Suppressor macrophage treated with lipopolysaccharide for 4 hours (primary cell): ENCODE results near the gene EPO.
A peak's percentile ranks its signal among the peaks of the same experiment; 100 is the strongest.
"Not testable (repeated sequence)": the region's sequence is repeated elsewhere in the genome, so short reads cannot be mapped to it uniquely, and the experiment has no call there.

ENCODE experiments used
- DNase-seq: peaks from one replicate; pipeline ENCODE4 v3.0.0-alpha.2; 2020

EPO gene

DNA sequence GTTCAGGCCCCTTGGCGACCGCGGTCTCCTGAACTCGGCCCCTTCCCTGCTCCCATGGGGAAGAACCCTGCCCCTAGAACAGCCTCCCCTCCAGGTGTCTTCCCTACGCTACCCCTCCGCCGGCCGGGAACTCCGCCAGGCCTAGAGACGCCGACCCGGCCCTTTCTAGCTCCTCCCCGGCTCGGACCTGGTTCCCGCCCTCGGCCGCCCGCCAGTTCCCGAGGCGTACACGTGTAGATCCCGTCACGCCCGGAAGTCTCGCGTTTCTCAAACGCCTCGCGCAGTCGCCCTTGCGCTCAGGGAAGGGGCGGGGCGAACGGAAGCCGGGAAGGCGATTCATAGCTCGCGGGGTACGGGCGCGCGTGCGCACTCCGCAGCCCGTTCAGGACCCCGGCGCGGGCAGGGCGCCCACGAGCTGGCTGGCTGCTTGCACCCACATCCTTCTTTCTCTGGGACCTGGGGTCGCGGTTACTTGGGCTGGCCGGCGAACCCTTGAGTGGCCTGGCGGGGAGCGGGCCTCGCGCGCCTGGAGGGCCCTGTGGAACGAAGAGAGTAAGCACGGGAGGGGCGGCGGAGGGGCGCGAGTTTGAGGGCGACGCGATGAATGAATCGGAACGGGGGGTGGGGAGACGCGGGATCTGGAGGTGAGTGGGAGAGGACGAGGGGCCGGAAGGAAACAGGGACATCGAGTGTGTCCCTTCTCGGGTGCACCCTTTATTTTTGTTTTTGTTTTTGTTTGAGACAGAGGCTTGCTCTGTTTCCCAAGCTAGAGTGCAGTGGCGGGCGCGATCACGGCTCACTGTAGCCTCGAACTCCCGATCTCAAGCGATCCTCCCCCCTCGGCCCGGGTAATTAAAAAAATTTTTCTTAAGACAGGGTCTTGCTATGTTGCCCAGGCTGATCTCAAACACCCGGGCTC, 14.3 kb upstream of the EPO start, which contains the start of gene POP7:
Gene POP7, plus strand, starts transcription at position 369 of the 919 bp plus-strand sequence. CDS start 710 bp downstream, outside the sequence.
- peak; percentile 99 for DNase-seq

- no peak for DNase-seq
Observed at GRCh38 chr7:100706672-100707311, 13.5 kb upstream of the EPO start.

- no peak for DNase-seq
Observed at GRCh38 chr7:100708395-100708794, 11.9 kb upstream of the EPO start.

DNA sequence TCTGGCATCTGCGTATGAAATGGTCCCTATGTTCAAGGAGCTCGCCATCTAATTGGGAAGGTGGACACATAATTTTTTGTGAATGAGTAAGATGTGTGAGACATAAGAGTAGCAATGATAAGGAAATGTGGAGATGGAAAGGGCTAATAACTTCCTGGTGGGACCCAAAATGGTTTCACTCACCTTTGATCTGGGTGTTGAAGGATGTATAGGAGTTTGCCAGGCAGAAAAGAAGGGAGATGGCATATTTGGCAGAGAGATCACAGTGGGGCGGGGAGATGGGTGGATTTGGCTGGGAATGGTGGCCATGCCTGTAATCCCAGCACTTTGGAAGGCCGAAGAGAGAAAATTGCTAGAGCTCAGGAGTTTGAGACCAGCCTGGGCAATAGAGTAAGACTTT, 9.8 kb upstream of the EPO start:
- DNase-seq, result no peak

- DNase-seq, result no peak
Observed at GRCh38 chr7:100711369-100711768, 8.9 kb upstream of the EPO start.

DNA sequence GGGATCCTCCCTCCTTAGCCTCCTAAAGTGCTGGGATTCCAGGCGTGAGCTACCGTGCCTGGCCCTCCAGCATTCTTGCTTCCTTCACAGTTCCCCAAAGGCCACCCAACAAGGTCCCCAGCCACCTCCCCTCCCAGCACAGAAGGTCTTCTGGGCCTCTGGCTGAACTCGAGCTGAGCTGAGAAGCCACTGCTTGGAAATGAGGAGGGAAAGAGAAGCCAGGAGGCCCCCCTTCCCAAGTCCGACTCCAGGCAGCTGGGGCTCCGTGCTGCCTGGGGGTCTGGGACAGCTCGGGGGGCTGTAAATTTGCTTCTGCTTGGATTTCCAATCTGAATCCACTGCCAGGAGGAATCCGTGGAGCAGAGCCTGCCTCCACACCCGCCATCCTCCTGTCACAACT, 5.5 kb upstream of the EPO start:
- DNase-seq, result no peak

DNA sequence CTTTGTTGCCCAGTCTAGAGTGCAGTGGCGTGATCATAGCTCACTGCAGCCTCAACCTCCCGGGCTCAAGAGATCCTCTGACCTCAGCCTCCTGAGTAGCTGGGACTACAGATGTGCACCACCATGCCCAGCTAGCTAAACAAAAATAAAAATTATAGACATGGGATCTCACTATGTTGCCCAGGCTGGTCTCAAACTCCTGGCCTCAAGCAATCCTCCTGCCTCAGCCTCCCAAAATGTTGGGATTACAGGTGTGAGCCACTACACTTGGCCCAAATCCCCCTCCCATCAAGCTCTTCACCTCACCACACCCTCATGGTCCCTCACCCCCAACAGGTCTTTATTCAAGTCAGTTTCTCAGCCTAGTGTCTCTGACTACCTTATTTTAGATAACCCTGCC, 3.2 kb upstream of the EPO start:
- DNase-seq, result not testable (repeated sequence)

- DNase-seq, result no peak
Observed at GRCh38 chr7:100719523-100720278, 567 bp upstream of the EPO start.

DNA sequence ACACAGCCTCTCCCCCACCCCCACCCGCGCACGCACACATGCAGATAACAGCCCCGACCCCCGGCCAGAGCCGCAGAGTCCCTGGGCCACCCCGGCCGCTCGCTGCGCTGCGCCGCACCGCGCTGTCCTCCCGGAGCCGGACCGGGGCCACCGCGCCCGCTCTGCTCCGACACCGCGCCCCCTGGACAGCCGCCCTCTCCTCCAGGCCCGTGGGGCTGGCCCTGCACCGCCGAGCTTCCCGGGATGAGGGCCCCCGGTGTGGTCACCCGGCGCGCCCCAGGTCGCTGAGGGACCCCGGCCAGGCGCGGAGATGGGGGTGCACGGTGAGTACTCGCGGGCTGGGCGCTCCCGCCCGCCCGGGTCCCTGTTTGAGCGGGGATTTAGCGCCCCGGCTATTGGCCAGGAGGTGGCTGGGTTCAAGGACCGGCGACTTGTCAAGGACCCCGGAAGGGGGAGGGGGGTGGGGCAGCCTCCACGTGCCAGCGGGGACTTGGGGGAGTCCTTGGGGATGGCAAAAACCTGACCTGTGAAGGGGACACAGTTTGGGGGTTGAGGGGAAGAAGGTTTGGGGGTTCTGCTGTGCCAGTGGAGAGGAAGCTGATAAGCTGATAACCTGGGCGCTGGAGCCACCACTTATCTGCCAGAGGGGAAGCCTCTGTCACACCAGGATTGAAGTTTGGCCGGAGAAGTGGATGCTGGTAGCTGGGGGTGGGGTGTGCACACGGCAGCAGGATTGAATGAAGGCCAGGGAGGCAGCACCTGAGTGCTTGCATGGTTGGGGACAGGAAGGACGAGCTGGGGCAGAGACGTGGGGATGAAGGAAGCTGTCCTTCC, 620 bp downstream of the EPO start:
- DNase-seq, result no peak

GRCh38 chr7:100721505-100721812, 1.2 kb downstream of the EPO start:
- no peak for DNase-seq

DNA sequence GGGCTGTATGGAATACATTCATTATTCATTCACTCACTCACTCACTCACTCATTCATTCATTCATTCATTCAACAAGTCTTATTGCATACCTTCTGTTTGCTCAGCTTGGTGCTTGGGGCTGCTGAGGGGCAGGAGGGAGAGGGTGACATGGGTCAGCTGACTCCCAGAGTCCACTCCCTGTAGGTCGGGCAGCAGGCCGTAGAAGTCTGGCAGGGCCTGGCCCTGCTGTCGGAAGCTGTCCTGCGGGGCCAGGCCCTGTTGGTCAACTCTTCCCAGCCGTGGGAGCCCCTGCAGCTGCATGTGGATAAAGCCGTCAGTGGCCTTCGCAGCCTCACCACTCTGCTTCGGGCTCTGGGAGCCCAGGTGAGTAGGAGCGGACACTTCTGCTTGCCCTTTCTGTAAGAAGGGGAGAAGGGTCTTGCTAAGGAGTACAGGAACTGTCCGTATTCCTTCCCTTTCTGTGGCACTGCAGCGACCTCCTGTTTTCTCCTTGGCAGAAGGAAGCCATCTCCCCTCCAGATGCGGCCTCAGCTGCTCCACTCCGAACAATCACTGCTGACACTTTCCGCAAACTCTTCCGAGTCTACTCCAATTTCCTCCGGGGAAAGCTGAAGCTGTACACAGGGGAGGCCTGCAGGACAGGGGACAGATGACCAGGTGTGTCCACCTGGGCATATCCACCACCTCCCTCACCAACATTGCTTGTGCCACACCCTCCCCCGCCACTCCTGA, 2.4 kb downstream of the EPO start:
- no peak for DNase-seq

DNA sequence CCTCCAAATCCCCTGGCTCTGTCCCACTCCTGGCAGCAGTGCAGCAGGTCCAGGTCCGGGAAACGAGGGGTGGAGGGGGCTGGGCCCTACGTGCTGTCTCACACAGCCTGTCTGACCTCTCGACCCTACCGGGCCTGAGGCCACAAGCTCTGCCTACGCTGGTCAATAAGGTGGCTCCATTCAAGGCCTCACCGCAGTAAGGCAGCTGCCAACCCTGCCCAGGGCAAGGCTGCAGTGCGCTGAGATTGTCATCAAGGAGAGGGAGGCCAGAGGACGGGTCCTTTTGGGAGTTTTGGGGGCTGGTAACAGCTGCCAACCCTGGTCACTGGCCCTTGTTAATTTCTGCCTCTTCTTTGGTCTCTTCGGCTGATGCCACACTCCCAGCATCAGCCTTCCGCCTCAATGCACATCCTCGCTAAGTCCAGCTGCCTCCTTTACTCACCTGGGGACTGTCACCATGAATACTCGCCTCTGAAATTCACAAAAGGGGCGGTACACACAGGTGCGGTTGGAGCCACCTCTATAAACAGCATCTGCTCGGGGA, 3.5 kb downstream of the EPO start:
- DNase-seq, result no peak

- not testable (repeated sequence) for DNase-seq
Observed at GRCh38 chr7:100724364-100724763, 4.1 kb downstream of the EPO start.

DNA sequence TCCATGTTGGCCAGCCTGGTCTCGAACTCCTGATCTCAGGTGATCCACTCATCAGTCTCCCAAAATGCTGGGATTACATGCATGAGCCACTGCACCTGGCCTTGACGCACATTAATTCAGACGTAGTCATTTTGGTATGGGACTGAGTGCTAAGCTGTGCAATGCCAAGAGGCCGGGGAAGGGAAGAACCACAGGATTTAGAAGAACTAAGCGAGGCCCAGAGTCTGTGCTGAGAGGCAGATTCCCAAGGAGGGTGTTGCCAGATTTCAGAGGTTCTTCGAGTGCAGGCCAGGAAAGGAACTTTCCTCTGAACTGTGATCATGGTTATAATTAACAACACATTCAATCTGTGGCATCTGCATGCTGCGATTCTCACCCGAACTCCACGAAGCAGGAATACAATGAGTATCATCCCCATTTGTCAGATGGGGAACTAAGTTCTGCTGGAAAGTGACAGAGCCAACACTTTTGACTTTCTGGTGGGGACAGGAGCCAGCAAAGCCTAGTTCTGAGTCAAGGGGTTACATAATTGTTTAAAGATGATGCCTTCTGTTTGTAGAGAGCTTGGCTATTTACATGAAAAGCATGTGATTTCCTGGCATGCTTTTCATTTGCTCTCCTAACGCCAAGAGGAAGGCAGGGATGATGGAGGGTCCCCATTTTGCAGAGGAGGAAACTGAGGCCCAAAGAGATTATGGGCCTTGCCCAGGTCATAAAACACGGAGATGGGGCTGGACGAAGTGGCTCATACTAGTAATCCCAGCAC, 6.9 kb downstream of the EPO start:
- DNase-seq, result no peak

DNA sequence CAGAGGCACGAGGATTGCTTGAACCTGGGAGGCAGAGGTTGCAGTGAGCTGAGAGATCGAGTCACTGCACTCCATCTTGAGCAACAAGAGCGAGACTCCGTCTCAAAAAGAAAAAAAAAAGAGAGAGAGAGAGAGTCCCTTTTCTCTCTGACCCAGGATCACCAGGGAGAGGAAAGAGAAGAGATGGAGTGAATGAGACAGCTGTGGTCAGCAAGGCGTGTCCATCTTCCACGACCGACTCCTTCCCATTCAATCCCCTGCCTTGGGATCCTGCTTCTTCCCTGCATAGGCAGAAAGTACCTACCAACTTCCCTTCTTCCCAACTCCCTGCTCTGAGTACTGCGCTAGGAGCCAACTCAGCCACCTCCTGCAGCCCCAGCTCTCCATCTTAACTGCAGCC, 7.9 kb downstream of the EPO start:
- no peak for DNase-seq

DNA sequence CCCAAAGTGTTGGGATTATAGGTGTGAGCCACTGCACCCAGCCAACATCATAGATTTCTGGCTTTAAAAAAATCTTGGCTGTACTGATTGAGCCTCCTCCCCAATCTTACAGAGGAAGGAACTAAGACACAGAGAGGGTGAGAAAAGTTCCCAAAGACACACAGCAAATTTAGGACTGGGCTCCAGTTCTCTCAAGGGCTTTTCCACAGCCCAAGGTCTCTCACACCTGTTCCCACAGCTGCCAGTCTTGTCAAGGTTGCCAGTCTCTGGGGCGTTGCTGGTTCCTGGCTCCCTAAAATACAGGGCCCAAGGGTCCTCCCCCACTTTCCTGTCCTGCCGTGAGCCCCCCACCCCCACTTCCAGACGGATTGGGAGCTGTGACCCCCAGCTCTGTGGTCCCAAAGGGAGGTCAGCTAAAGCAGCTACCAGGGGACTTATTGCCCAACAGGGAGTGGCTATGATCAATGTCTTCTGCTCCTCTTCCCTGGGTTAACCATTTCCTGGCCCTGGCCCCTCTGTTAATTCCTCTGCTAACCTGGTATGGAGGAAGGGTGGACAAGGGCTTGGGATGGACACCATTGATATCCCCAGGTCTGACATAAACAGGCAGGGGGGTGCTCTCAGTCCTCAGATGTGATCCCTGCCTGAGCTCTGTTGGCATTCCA, 10.0 kb downstream of the EPO start:
- no peak for DNase-seq

- no peak for DNase-seq
Observed at GRCh38 chr7:100731937-100732636, 11.8 kb downstream of the EPO start.

- DNase-seq, result no peak
Observed at GRCh38 chr7:100735730-100736129, 15.5 kb downstream of the EPO start.

DNA sequence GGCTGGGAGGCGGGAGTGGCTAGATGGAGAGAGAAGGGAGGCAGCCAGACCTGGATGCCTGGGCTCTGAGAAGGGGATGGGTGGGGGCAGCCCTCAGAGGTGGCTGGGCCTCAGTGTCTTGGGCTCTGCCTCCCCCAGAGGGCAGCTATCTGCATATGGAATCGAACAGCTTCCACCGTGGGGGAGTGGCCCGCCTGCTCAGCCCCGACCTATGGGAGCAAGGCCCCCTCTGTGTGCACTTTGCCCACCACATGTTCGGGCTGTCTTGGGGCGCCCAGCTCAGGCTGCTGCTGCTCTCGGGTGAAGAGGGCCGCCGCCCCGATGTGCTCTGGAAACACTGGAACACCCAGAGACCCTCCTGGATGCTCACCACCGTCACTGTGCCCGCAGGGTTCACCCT, 16.4 kb downstream of the EPO start:
- DNase-seq, result no peak

GRCh38 chr7:100739934-100740333, 19.7 kb downstream of the EPO start:
- no peak for DNase-seq
